Measurements from ENCODE around the gene DPP10.
"Not testable (repeated sequence)": the region's sequence is repeated elsewhere in the genome, so short reads cannot be mapped to it uniquely, and the experiment has no call there.

The DPP10 gene
- total RNA-seq: 0 to 0.24 (median 0.13) reads per million in 4 experiments

DNA sequence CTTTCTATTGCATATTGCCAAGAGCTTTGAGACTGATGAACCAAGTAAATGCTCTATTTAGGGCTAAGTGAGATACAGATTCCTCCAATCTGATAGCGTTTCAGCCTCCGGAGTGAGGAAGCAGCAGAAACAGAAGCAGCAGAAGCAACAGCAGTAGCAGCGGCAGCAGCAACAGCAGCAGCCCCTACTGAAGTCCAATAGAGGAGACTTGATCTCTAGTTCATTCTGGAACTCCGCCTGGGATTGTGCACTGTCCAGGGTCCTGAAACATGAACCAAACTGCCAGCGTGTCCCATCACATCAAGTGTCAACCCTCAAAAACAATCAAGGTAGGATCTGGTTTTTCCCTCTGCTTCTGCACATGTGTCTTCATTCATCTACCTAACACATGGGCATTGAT, at the start of gene DPP10:
DPP10 (plus strand) TSS at position 132 of the 400 bp plus-strand sequence.
- no peak for DNase-seq

DNA sequence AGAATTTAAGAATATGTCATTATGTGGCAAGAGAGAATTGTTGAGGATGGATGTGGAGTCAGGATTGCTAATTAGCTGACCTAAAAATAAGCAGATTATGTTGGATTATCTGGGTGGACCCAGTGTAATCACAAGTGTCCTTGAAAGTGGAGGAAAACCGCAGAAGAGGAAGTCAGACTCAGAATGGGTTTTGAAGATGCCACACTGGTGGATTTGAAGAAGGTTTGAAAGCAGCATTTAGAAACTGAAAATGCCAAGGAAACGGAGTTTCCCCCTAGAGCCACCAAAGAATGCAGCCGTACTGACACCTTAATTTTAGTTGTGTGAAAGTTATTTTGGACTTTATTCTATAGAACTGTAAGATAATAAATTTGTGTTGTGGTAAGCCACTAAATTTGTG, 41.6 kb upstream of the DPP10 start:
- no peak for DNase-seq

DNA sequence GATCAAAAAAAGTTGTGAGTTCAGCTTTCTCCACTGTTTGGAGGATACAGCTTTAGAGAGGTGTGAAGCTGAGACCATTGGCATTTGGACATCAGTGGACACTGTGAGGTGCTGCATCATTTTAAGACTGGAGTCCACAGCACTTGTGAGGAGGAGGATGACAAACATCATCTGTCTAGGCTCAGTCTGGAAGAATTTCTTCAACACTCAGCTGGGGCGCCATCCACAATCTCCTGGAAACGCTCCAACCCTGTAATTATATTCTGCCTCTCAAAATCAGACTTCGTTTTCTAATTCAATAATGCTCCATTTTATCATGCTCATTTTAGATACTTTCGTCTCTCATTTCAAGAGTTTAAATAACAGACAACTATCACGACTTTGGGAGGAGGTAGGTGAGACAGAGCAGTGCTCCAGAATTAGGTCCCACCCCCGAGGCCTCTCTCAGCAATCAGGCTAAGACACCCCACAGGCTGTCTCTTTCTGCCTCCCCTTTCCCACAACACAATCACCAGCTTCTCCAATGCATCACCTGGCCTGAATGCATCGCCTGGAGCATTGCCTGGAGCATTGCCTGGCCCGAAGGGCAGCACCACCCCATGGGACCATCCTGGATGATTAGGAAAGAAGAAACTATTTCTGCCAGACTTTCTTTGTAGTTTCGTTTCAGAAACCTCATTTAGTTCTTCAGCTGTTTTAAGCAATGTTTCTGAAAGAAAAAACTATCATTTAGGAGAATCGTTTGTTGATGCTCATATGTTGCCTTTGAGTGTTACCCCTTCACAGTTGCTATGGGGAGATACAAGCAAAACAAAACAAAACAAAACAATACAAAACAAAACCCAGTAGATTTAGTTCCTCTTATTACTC, 37.0 kb upstream of the DPP10 start:
- no peak for DNase-seq

DNA sequence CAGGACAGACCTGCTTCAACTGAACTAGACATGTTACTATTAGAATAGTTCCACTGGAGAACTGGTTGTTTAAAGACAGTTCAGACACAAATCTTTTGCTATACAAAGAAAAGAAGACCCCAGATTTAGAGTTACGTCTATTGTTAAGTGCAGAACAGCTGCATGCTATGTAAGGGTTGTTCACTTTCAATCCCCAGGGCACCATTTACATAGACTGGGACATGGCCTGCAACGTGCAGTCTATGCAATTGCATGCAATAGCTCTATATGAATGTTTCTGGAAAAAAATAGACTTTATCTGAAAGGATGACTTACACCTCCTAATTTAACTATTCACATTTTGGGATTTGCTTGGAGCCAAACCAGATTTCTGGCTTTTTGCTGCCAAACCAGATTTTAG, 36.1 kb upstream of the DPP10 start:
- DNase-seq: no peak

DNA sequence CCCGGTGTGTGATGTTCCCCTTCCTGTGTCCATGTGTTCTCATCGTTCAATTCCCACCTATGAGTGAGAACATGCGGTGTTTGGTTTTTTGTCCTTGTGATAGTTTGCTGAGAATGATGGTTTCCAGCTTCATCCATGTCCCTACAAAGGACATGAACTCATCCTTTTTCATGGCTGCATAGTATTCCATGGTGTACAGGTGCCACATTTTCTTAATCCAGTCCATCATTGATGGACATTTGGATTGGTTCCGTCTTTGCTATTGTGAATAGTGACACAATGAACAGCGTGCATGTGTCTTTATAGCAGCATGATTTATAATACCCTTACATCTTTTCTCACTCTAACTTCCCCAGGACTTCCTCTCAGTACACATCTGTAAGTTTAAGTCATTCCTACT, 35.1 kb upstream of the DPP10 start:
- DNase-seq: not testable (repeated sequence)

DNA sequence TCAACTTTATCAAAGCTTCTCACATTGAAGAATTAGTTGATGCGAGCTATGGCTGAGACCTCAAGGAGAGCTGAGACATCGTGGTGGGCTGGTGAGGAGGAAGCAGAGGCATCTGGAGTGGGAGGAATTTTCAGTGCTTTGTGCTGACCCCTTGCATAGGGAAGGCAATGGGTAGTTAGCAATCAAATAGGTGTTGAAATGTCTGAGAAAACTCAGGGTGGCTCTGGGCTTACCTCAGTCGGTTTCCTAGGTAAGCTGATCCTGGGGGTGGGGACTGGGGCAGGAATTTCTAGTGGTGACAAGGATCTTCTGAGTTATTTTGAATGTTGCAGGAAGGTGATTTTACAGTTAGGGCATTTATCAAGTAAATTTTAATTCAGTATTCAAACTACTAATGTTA, 20.7 kb upstream of the DPP10 start:
- DNase-seq: no peak

DNA sequence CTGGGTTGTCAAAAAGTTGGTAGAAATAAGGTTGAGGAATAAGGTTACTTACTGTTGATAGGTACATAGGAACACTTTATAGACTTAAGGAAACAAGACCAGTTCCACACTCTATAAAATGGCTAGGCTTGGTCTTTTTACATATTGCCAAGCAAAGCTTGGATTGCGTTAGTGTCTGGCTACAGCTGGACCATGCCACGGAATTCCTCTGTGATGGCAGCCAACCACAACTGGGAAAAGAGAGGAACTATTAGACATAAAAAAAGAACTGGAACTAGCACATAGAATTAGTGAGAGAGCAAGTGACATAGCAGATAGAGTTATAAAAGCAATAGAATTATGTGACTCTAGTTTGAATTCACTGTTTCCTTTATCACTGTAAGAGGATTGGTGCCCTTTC, 17.7 kb upstream of the DPP10 start:
- no peak for DNase-seq

DNA sequence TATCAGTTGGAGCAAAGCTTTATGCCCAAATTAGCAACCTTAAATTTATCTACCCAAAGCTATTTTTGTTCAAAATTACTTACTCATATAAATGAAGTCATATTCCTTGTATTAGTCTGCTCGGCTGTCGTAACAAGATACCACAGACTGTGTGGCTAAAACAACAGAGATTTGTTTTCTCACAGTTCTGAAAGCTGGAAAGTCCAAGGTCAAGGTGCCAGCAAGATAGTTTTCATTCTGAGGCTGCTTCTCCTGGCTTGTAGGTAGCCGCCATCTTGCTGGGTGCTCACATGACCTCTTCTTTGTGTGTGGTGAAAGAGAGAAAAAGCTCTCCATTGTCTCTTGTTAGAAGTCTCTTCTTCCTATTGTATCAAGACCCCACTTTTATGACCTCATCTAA, 15.7 kb upstream of the DPP10 start:
- no peak for DNase-seq

DNA sequence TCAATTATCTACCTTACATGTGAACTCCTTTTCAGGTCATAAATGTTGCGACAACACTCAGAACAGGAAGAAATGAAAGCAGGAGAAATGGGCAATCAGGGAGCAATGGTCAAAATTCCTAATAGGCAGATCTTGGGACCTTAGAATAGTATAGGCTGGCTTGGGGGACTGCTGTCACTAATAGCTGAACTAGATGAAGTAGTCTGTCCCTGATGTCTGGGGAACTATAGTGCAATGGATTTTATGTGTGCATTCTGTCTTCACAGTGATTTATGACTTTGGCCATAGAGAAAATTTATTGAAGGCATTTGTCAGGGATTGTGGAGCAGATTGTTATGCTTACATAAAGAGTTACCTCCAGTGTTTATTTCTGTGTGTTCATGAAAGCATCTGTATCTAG, 6.1 kb upstream of the DPP10 start:
- DNase-seq: no peak

DNA sequence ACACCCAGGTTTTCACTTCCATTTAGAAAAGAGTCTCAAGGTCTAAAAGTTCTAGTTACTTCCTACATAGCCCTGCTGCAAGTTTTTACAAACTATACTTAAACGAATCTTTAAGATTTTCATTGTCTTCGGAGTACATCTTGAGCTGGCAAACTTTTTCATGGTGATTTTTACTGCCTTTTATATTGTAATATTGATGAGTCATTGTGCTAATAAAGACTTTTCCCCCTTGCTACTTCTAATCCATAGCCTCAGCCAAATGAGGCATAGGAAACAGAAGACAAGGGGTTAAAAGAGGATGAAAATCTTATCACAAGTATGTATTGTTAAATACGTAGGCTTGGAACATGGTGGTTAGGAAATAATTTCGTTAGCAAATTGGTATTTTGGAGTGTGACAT, 4.1 kb downstream of the DPP10 start:
- DNase-seq: no peak

DNA sequence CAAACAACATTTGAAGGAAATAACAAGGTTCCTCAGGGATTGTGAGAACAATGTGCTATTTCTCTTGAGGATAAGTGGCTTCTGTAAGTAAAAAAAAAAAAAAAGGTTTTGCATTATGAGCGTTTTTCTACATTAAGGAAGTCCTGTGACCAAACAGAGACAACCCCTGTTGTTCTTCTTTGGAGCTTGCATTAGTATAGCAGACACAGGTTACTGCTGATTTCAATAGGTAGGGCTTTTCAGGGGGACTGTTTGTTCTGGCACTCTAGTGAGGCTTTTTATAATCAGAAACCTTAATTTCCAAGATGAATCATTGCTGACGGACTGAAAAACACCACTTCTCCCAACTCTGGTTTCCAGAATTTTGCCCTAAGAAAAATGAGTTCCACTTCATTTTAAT, 8.2 kb downstream of the DPP10 start:
- DNase-seq: no peak

DNA sequence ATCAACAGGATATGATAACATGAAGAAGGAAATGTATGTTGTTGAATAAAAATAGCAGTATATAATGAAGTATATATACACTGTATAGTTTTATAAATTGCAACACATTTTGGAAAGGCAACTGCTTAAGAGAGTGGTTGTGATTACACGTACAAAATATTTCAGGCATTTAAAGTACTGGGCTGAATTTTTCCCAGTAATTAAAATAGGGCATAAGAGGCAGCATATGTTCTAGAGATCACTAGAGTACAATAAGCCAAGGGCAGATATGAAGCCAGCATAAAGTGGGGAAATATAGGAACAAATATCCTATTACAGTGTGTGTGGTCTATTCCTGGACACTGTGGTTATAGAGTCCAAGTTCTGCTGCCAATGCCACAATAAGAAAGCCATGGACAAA, 14.1 kb downstream of the DPP10 start:
- no peak for DNase-seq

DNA sequence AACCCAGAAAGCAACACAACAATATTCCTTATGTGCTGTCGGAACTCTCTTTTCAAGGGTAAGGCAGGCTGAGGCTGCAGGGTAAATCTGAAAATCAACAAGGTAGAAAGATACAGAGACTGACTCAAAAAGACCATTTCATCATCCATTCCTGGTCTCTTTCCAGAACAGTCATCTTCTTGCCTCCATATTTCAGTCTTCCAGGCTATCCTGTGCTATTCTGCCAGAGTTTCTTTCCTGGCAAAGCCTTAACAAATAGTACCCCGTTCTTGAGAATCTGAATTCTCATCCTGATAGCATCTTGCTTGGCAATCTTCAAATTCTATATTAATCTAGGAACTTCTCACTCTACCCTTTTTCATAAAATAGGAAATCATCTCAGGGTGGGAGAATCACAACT, 15.5 kb downstream of the DPP10 start:
- DNase-seq: no peak

DNA sequence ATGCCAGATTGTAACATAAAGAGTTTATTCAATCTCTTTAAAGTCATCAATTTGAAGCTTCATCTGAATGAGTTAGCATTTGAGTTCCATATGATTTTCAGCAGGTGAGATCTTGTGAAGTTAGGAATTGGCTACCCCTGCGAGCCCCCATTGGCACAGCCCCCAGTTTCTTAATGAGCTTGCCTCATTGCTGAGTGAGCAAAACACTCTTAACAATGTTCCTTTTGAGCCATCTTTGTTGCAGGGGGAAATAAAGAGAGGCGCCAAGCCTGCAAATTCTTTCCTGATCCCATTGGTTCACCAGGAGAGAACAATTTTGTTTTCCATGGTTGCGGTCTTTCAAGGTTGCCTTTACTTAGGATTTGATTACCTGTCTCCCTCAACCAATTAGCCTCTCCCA, 18.7 kb downstream of the DPP10 start:
- DNase-seq: no peak

DNA sequence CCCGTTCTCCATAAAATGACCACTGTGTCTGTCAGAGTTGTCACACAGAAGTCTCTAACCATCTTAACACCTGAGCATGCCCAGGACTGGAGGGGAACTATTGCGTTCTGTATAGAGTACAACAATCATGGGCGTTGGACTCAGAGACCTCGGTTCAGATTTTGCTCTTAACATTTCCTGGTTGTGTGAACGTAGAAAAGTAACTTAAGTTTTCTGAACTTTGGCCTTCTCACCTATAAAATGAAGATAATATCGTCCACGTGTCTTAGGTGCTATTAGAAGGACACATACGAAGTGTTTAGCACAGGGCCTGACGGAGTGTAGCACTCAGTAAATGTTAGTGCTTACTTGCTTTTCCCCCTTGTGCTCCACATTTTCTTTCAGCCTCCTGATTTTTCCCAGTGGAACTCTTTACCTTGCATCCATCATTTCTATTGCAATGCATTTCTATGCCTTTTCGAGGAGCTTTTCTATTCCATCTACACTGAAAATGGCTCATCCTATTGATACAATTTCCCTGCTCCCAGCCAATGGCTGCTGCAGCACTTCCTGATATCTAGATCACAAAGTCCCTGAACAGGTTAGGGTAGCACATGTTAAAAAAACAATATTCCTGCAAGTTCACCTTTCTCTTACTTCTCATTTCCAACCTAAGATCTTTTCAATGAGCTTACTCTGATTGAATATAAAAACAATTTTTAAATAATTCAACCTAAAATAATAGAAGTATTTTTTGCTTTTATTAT, 22.7 kb downstream of the DPP10 start:
- DNase-seq: no peak

DNA sequence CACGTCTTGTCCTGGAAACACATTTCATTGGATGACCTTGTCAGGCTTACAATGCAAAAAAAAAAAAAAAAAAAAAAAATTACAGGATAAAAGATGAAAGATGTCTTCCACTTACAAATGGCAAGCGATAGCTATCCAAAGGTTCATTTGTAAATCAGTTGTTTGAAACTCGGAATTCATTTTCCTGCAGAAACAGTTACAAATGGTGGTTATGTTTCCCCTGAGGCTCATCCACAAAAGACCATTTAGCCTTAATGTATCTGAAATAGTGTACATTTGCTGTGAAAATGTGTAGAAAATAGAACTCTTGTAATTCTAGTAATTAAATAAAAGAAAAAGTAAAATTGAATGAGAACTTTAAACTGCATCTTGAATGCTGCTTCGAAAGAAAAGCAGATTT, 25.9 kb downstream of the DPP10 start:
- DNase-seq: no peak

DNA sequence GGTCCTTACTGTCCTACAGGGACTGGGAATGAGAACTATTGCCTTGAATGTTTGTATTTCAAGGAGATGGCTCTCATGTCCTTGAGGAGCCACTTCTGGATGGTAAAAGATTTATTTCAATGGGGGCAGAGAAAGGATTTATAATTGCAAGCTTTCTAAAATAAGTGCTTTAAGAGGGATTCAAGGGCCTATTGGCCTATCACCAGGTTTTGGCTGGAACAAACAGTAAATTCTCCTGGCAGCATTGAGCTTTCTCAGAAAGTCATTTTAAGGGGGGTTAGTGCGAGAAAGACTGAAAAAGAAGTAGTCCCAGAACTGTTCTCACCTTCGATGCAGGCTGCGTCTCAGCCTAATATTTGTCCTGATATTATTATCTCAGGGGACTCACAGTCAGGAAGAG, 29.8 kb downstream of the DPP10 start:
- no peak for DNase-seq

DNA sequence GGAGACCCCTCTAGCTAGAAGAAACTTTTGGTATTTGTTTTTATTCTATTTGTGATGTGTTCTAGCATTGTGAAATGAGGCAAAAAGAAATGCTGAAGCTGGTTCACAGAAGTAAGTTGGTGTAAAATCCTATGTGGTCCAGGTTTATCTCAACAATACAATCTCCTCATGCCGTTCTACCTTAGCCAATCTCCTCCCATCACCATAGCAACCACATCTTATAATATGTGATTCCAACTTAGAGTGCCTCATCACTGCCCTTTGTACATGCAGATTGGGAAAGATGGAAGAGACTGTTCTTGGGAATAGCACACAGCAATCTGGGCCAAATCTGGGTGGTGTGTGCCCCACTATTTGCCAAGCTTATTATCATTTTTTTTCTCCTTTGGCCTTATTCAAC, 30.3 kb downstream of the DPP10 start:
- no peak for DNase-seq

DNA sequence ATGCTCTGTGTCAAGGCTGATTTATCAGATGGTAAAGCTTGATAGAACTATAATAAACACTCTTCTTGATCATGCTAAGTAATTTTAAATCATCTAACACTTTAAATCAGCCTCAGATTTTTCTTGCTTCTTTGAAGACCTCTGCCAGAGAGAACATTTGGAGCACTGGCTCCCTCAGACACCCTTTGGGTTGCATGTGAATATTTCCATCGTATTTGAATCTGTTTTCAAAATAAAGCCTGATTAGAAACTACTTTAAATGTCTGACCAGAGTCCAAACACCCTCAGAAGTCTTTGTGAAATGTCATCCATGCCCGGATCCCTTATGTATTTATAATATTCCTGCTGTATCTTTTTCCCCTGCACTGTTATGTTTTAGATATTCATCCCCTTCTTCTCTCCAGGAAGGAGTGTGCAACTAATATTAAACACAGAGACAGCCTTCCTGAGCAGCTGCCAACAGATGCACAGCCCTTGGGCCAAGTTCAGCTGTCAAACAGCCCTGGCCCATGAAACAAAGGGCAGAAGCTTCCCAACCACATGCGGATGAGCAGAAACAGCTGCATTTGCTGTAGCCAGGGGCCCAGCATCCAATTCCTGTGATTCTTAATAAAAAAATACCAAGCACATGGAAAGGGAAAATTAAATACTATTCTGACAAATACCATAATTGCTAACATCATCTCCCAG, 46.5 kb downstream of the DPP10 start:
- no peak for DNase-seq

DNA sequence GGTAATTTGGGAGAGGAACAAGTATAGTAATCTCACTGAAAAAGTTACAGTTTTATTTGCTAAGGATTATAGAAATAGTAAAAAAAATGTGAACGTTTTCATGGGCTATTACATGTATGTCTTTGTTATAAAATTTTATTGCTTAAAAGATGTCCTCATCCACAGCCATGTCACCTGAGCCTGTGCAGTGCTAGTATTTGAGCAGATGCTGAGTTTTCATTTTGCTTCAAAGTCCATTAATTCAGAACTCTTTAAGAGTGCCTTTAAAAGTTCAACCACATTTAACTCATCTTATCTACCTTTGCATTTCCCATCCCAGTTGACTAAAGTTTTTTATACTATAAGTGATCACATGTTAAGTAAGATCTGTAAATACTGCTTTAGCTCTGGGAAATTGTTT, 52.6 kb downstream of the DPP10 start:
- DNase-seq: no peak

DNA sequence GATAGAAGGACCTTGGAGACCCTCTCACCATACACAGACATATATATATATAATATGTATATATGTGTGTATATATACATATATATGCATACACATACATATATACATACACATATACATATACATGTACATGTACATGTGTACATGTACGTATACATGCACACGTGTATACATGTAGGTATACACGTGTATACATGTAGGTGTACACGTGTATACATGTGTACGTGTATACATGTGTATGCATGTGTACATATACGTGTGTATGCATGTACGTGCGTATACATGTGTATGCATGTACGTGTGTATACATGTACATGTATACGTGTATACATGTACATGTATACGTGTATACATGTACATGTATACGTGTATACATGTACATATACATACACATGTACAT, 54.5 kb downstream of the DPP10 start:
- no peak for DNase-seq

DNA sequence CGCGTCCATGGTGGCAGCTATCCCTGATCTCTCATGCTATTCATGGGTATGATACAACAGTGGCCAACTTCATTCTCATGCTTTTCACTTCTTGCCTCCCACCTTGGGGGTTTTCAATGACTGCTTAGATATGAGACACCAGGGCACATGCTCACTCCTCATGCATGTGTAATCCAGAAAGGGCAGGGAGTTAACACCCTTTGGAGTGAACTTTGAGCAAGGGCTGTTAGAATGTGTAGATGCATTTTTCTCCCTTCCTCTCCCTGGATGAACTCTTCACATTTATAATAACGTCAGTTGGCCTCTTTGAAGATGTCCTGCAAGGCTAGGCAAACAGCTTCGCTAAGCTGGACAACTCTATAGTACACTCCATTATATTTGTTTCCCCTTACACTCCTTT, 56.7 kb downstream of the DPP10 start:
- DNase-seq: no peak

DNA sequence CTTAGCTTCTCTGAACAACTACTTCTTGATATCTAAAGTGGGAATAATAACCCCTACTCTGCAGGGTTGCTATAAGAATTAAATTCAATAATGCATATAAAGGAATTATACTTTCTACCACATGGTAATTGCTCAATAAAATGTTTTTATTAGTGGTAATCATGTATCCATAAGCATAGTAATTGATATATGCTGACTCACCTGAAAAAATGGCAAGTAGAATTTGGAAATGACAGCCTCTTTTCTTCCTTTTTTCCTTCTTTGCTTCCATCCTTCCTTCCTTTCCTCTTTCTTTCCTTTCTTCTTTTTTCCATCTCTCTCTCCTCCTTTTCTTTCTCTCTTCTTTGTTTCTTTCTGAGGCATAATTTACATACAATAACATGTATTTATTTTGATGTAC, 65.3 kb downstream of the DPP10 start:
- DNase-seq: no peak

DNA sequence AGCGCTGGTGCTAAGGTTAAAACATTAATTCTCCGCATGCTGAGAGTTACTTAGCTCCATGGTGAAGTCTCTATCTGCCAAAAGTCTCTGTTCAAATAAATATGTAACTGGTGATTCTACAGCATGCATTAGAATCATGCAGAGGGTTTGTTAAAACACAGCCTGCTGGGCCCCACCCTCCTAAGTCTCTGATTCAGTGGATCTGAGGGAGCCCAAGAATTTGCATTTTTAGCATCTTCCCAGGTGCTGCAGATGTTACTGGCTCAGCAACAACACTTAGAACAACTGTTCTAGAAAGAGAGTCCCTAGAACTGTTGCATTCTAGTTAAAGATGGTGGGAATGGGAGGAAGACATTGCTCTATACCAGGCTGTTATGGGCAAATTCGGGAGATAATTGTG, 73.4 kb downstream of the DPP10 start:
- DNase-seq: no peak
